ENCODE measurements around the gene CDK5RAP3.

CDK5RAP3 gene

DNA sequence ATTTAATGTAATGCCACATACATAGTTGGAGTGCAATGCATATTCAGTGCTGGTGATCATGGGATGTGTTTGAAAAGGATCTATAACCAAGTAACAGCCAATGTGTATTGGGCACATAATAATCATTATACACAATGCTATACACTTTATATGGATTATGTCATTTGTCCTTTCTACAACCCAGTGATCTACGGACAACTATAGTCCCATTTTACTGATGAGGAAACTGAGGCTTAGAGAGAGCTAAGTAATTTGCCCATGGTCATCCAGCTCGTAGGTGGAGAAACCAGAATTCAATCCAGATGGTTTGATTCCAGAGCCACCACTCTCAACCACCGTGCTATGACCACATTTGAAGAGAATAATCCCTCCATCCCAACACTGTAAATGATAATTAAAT, 39.3 kb downstream of the CDK5RAP3 start:
- H3K4me1 ChIP-seq: peaks cover 35% of the 10 kb centered on the region
- H3K27me3 ChIP-seq: no peaks in the 10 kb centered on the region
- TF ChIP-seq, protein P1, sequence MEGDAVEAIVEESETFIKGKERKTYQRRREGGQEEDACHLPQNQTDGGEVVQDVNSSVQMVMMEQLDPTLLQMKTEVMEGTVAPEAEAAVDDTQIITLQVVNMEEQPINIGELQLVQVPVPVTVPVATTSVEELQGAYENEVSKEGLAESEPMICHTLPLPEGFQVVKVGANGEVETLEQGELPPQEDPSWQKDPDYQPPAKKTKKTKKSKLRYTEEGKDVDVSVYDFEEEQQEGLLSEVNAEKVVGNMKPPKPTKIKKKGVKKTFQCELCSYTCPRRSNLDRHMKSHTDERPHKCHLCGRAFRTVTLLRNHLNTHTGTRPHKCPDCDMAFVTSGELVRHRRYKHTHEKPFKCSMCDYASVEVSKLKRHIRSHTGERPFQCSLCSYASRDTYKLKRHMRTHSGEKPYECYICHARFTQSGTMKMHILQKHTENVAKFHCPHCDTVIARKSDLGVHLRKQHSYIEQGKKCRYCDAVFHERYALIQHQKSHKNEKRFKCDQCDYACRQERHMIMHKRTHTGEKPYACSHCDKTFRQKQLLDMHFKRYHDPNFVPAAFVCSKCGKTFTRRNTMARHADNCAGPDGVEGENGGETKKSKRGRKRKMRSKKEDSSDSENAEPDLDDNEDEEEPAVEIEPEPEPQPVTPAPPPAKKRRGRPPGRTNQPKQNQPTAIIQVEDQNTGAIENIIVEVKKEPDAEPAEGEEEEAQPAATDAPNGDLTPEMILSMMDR (IDR thresholded peaks at IDR 0.05; ENCODE audit: low read depth, low read length): no peak
- H3K36me3 ChIP-seq: no peaks in the 10 kb centered on the region
- no peaks in the 10 kb centered on the region for H3K9me3 ChIP-seq
- no peak overlapping the region for H3K4me3 ChIP-seq (ENCODE audit: low read depth, low read length)
- no peak for DNase-seq

DNA sequence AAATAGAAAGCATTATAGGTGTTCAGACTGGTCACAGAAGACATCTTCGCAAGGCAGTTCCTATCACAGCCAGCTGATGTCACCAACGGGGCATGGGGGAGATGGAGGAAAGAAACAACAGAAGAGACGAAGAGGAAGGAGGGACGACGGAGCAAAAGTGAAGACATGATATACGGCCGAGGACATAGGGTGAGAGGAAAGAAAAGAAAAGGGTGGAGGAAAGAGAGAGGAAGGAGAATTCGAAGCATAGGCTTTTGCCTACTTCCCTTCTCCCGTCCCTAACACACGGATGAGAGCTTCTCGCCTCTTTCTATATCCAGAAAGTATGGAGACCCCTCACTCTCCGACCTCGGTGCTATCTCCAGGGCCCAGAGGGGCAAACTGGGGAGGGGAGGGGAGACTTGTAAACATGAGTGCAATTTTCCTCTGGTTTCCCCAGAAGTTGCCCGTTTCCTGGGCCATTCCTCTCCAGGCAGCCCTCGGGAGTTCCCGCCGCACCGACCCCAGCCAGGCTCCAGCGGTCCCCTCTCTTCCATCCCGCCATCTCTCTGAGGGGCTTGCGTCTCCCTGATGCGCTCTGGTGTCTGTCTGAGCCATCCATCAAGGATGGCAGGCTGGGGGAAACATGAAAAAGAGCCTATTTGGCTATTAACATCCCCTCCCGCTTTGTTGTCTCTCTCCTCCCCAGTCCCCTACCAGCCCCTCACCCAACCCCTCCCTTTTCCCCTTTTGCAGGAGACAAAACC, 40.7 kb downstream of the CDK5RAP3 start:
- TF ChIP-seq, protein P1 (IDR thresholded peaks at IDR 0.05; ENCODE audit: low read depth, low read length): peak; percentile 83
- Histone ChIP-seq H3K4me1 (peaks cover 37% of the 10 kb centered on the region), H3K4me3 (ENCODE audit: low read depth, low read length) (peak overlapping the region; percentile 59), H3K36me3 (no peaks in the 10 kb centered on the region), H3K9me3 (no peaks in the 10 kb centered on the region), H3K27me3 (no peaks in the 10 kb centered on the region)
- peak; percentile 76 for DNase-seq

DNA sequence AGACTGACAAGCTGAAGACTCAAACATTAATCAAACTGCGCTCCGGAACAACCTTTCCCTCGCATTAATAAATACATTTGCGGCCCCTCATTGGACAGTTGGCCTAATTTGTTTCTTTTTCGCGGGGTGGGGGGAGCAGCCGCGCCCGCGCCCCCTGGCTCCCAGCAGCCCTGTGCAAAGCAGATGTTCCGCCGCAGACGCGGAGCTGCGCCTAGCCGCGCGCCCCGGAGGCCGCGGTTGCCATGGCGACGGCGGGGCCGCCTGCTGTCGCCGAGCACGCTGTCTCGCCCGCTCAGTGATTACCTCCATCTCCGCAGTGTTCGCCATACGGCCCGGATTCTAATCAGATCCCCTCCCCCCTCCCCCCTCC, 41.2 kb downstream of the CDK5RAP3 start:
- Histone ChIP-seq H3K4me3 (ENCODE audit: low read depth, low read length) (peak overlapping the region; percentile 59), H3K4me1 (peaks cover 40% of the 10 kb centered on the region), H3K36me3 (no peaks in the 10 kb centered on the region), H3K9me3 (no peaks in the 10 kb centered on the region), H3K27me3 (no peaks in the 10 kb centered on the region)
- DNase-seq: peak; percentile 98
- TF ChIP-seq, protein P1 (IDR thresholded peaks at IDR 0.05; ENCODE audit: low read depth, low read length): no peak

DNA sequence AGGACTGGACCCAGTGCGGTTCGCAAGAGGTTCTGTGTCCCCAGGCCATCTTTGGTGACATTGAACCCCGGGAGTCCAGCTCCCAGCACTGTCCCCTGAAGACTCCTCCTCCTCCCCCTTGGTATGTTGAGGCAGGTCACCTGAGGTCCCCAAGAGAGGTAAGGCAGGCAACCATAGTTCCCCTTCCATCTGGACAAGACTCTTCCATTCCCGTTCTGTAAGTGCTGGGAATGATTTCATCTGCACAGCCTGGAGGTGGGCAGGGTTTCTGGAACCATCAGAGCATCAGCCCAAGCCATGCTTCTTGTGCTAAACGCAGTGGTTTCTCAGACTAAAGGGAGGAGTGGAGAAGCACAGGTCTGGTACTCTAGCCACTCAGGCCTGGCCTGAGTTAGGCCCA, 41.7 kb downstream of the CDK5RAP3 start:
- Histone ChIP-seq H3K4me1 (peaks cover 42% of the 10 kb centered on the region), H3K4me3 (ENCODE audit: low read depth, low read length) (peak overlapping the region; percentile 48)
- TF ChIP-seq, protein P1 (IDR thresholded peaks at IDR 0.05; ENCODE audit: low read depth, low read length): no peak

DNA sequence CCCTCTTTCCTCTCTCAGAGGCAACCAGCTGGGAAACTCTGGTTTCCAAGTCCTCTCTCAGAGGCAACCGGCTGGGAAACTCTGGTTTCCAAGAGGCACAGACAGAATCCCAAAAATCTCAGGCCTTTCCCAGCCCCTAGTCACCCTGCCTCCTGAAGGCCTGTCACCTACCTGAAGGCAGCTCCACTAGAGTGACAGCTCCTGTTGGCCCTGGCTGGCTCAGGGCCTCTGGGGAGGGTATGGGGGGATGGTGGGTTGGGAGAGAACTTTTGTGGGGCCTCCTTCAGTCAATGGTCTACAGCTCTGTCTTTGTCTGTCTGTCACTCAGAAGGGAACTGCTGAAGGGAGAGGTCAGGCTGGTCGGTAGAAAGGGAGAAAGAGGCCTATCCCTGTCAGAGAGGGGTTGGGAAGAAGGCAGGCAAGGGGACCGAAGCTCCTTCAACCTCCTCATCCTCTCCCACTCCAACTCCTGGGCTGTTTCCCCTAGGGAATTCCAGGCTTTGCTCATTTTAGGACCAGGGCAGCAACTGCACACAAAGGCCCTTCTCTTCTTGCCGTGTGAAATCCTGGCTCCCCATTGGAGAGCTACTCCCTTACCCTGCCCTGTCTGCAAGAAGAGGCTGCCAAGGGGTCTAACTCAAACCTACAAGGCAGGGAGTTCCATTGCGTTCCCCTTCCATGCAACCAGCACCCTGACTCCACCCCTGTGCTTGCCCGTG, 43.1 kb downstream of the CDK5RAP3 start:
- peaks cover 53% of the 10 kb centered on the region for H3K4me1 ChIP-seq
- H3K36me3 ChIP-seq: no peaks in the 10 kb centered on the region
- DNase-seq: no peak
- peak overlapping the region; percentile 48; the same call in 1 of the 2 replicates for H3K4me3 ChIP-seq (ENCODE audit: low read depth, low read length)
- TF ChIP-seq, protein P1 (IDR thresholded peaks at IDR 0.05; ENCODE audit: low read depth, low read length): no peak
- H3K27me3 ChIP-seq: no peaks in the 10 kb centered on the region
- H3K9me3 ChIP-seq: no peaks in the 10 kb centered on the region

More for the DNA sequence above, 41.7 kb downstream of the CDK5RAP3 start:
- H3K27me3 ChIP-seq: no peaks in the 10 kb centered on the region
- H3K36me3 ChIP-seq: no peaks in the 10 kb centered on the region
- DNase-seq: peak; percentile 47
- H3K9me3 ChIP-seq: no peaks in the 10 kb centered on the region

Measured in BE2C (cell line).